WTC11 (cell line): ENCODE data around the gene SREBF1. TPM values are rescaled to one million over a fixed set of nuclear protein-coding genes. Genes with fewer than 3 reads are reported as not detected.
A peak's percentile ranks its signal among the peaks of the same experiment; 100 is the strongest.

Experiments used
- ATF1 ChIP-seq: sonication (generic); formaldehyde crosslinking; IDR thresholded peaks from 2 replicates; pipeline ENCODE4 v1.8.1; 2023; ENCODE audit warnings: mild to moderate bottlenecking, moderate library complexity, missing genetic modification reagents
- ATF3 ChIP-seq: sonication (generic); formaldehyde crosslinking; conservative IDR thresholded peaks from 2 replicates; pipeline ENCODE4 v1.8.1; 2022; ENCODE audit warnings: mild to moderate bottlenecking, missing genetic modification reagents
- CDX4 ChIP-seq: fragments of 250-450 bp; sonication (Bioruptor Pico); IDR thresholded peaks from 2 replicates; pipeline ENCODE4 v1.9.0; 2021; ENCODE audit warnings: moderate library complexity, mild to moderate bottlenecking, inconsistent platforms, borderline replicate concordance
- CREM ChIP-seq: sonication (generic); formaldehyde crosslinking; IDR thresholded peaks from 2 replicates; pipeline ENCODE4 v1.8.1; 2022; ENCODE audit warnings: mild to moderate bottlenecking, missing genetic modification reagents, moderate library complexity
- CTCF ChIP-seq: fragments of 200-600 bp; IDR thresholded peaks from 2 replicates; pipeline ENCODE4 v1.8.0; 2022; ENCODE audit warnings: antibody characterized with exemption
- E2F4 ChIP-seq: sonication (generic); formaldehyde crosslinking; IDR thresholded peaks from 2 replicates; pipeline ENCODE4 v1.8.1; 2022; ENCODE audit warnings: low read depth, mild to moderate bottlenecking, moderate library complexity, missing genetic modification reagents, borderline replicate concordance
- ELF4 ChIP-seq: sonication (generic); formaldehyde crosslinking; IDR thresholded peaks from 2 replicates; pipeline ENCODE4 v1.8.1; 2022; ENCODE audit warnings: low read depth, mild to moderate bottlenecking, moderate library complexity, missing genetic modification reagents
- EMX1 ChIP-seq: fragments of 250-450 bp; sonication (Bioruptor Pico); IDR thresholded peaks from 2 replicates; pipeline ENCODE4 v1.8.0; 2021; ENCODE audit warnings: mild to moderate bottlenecking
- FOXJ3 ChIP-seq: sonication (generic); formaldehyde crosslinking; IDR thresholded peaks from 2 replicates; pipeline ENCODE4 v1.9.0; 2021; ENCODE audit warnings: missing genetic modification reagents, mild to moderate bottlenecking, borderline replicate concordance
- HMGA2 ChIP-seq: fragments of 250-450 bp; sonication (Bioruptor Pico); IDR thresholded peaks from 2 replicates; pipeline ENCODE4 v1.4.0; 2021; ENCODE audit warnings: mild to moderate bottlenecking, moderate library complexity
- IRF2 ChIP-seq: sonication (generic); formaldehyde crosslinking; IDR thresholded peaks from 2 replicates; pipeline ENCODE4 v1.8.0; 2022; ENCODE audit warnings: low read depth, missing genetic modification reagents, borderline replicate concordance
- KAT7 ChIP-seq: sonication (generic); formaldehyde crosslinking; IDR thresholded peaks from 2 replicates; pipeline ENCODE4 v1.8.1; 2023; ENCODE audit warnings: missing genetic modification reagents, mild to moderate bottlenecking, borderline replicate concordance
- NR1H2 ChIP-seq: sonication (generic); formaldehyde crosslinking; IDR thresholded peaks from 2 replicates; pipeline ENCODE4 v1.9.0; 2021; ENCODE audit warnings: mild to moderate bottlenecking, moderate library complexity, missing genetic modification reagents
- OVOL2 ChIP-seq: fragments of 250-450 bp; sonication (Bioruptor Pico); IDR thresholded peaks from 2 replicates; pipeline ENCODE4 v1.9.0; 2021; ENCODE audit warnings: mild to moderate bottlenecking, borderline replicate concordance
- PRDM15 ChIP-seq: sonication (generic); formaldehyde crosslinking; IDR thresholded peaks from 2 replicates; pipeline ENCODE4 v1.8.0; 2022; ENCODE audit warnings: missing genetic modification reagents
- PRRX2 ChIP-seq: fragments of 250-450 bp; sonication (Bioruptor Pico); IDR thresholded peaks from 2 replicates; pipeline ENCODE4 v1.8.0; 2021; ENCODE audit warnings: mild to moderate bottlenecking
- SP1 ChIP-seq: sonication (generic); formaldehyde crosslinking; conservative IDR thresholded peaks from 2 replicates; pipeline ENCODE4 v1.8.1; 2022; ENCODE audit warnings: missing genetic modification reagents
- USF1 ChIP-seq: sonication (generic); formaldehyde crosslinking; IDR thresholded peaks from 2 replicates; pipeline ENCODE4 v1.8.0; 2022; ENCODE audit warnings: mild to moderate bottlenecking, missing genetic modification reagents
- ZBTB43 ChIP-seq: sonication (generic); formaldehyde crosslinking; IDR thresholded peaks from 2 replicates; pipeline ENCODE4 v1.8.1; 2023; ENCODE audit warnings: mild to moderate bottlenecking, missing genetic modification reagents
- ZNF416 ChIP-seq: fragments of 250-450 bp; sonication (Bioruptor Pico); IDR thresholded peaks from 2 replicates; pipeline ENCODE4 v1.9.0; 2021; ENCODE audit warnings: mild to moderate bottlenecking, inconsistent platforms
- ZNF532 ChIP-seq: fragments of 250-450 bp; sonication (Bioruptor Pico); IDR thresholded peaks from 2 replicates; pipeline ENCODE4 v1.9.0; 2021; ENCODE audit warnings: mild to moderate bottlenecking, borderline replicate concordance
- ZSCAN18 ChIP-seq: fragments of 250-450 bp; sonication (Bioruptor Pico); IDR thresholded peaks from 2 replicates; pipeline ENCODE4 v2.1.2; 2022; ENCODE audit warnings: mild to moderate bottlenecking, moderate library complexity
- total RNA-seq: library from RNA; stranded (reverse); gene quantifications from 3 replicates; pipeline ENCODE4 v1.2.3, GENCODE V29; 2021

SREBF1 gene
- total RNA-seq, 1 experiment from 2014 or later: 93.7 TPM

GRCh38 chr17:17810084-17810894 is 26.5 kb downstream of the SREBF1 start (continued):
- no peak for TF ChIP-seq CDX4
- TF ChIP-seq ZNF532 (CRISPR knock-in tag): no peak
- TF ChIP-seq E2F4 (CRISPR knock-in tag): no peak
- TF ChIP-seq IRF2 (CRISPR knock-in tag): no peak
- TF ChIP-seq HMGA2: no peak
- no peak; the same call in none of the 2 replicates for TF ChIP-seq SP1 (CRISPR knock-in tag)
- 0 out of 2 replicates have a peak, but pooled peaks have one; percentile 27 for TF ChIP-seq CREM (CRISPR knock-in tag)
- no peak for TF ChIP-seq KAT7 (CRISPR knock-in tag)
- TF ChIP-seq NR1H2 (CRISPR knock-in tag): no peak
- no peak for TF ChIP-seq ATF1 (CRISPR knock-in tag)
- TF ChIP-seq USF1: no peak
- TF ChIP-seq EMX1: peak; percentile 31; the same call in 1 of the 2 replicates
- no peak for TF ChIP-seq ZNF416
- no peak for TF ChIP-seq ATF3
- TF ChIP-seq PRRX2 (CRISPR knock-in tag): peak; percentile 33; the same call in 1 of the 2 replicates
- no peak for TF ChIP-seq OVOL2 (CRISPR knock-in tag)
- TF ChIP-seq ZSCAN18 (CRISPR knock-in tag): 0 out of 2 replicates have a peak, but pooled peaks have one; percentile 52
- TF ChIP-seq ELF4 (CRISPR knock-in tag): no peak
- TF ChIP-seq CTCF: no peak
- peak; percentile 100 for TF ChIP-seq PRDM15 (CRISPR knock-in tag)
- TF ChIP-seq ZBTB43: no peak
- TF ChIP-seq FOXJ3 (CRISPR knock-in tag): no peak
